Mucosa of rectum (tissue), 2 donors: ENCODE results near the gene RAB10.
A peak's percentile ranks its signal among the peaks of the same experiment; 100 is the strongest.

ENCODE experiments used
- H3K27ac ChIP-seq, 2 donors: one replicate each; pipeline ENCODE4 v1.7.0; 2013; ENCODE audit warnings: inconsistent platforms in 2 of 2, low read depth in 2 of 2, low read length in 2 of 2
- H3K27me3 ChIP-seq, 2 donors: one replicate each; pipeline ENCODE4 v1.7.0; 2013; ENCODE audit warnings: low read length in 2 of 2; ENCODE audit not compliant: control insufficient read depth in 2 of 2, insufficient read depth in 2 of 2
- H3K36me3 ChIP-seq, 2 donors: one replicate each; pipeline ENCODE4 v1.7.0; 2013; ENCODE audit warnings: low read length in 2 of 2; ENCODE audit not compliant: control insufficient read depth in 2 of 2, insufficient read depth in 2 of 2
- H3K4me1 ChIP-seq, 2 donors: one replicate each; pipeline ENCODE4 v1.7.0; 2013; ENCODE audit warnings: low read length in 2 of 2, mild to moderate bottlenecking in 1 of 2; ENCODE audit not compliant: control insufficient read depth in 2 of 2, insufficient read depth in 2 of 2
- H3K4me3 ChIP-seq, 2 donors: one replicate each; pipeline ENCODE4 v1.7.0; 2013; ENCODE audit warnings: low read length in 2 of 2
- H3K9ac ChIP-seq, 2 donors: one replicate each; pipeline ENCODE4 v1.7.0; 2013; ENCODE audit warnings: low read length in 2 of 2, low read depth in 1 of 2, mild to moderate bottlenecking in 1 of 2
- H3K9me3 ChIP-seq, 2 donors: one replicate each; pipeline ENCODE4 v1.7.0; 2013; ENCODE audit warnings: low read length in 2 of 2; ENCODE audit not compliant: control insufficient read depth in 2 of 2
- donor health status: healthy.
- donor health status: Normal muscosa, but diverticular disease.

Gene RAB10

DNA sequence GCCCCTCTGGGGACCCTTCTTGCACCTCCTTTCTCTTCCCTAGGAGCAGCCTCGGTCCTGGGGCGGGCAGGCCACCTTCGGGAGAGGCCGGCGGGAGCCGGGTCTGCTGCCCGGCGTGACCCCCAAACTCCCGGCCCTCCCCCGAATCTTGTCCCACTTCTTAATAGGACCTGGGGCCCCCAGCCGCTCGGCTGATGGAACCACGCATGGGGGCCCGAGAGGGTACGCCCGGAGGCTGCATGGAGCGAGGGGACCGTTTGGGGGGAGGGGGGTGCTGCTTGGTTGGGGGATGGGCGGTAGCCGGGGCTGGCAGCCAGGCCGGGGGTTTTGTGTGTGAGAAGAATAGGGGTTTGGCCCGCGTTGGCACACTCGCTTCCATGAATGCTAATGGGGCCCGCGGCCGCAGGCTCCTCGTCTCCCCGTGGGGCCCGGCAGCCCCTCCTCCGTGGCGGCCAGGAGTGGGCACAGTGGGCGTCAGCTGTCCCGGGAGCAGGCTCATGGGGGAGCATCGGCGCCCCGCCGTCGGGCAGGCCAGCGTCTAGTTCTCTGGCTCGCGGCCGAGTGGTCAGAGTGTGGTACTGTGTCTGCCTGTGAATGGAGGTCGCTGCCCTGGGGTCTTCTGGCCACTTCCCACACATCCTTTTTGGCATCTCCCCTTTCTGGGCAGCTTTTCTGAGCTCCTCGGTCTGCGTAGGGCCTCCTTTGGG lies 140.0 kb downstream of the RAB10 start:
- H3K27ac ChIP-seq = no peak overlapping the region
- no peak overlapping the region for H3K4me3 ChIP-seq
- peaks cover 0 to 3% of the 10 kb centered on the region in 2 donors for H3K4me1 ChIP-seq
- H3K9ac ChIP-seq = no peak overlapping the region
- no peaks in the 10 kb centered on the region for H3K36me3 ChIP-seq
- peaks cover 6 to 12% of the 10 kb centered on the region in 2 donors for H3K27me3 ChIP-seq
- no peaks in the 10 kb centered on the region for H3K9me3 ChIP-seq

DNA sequence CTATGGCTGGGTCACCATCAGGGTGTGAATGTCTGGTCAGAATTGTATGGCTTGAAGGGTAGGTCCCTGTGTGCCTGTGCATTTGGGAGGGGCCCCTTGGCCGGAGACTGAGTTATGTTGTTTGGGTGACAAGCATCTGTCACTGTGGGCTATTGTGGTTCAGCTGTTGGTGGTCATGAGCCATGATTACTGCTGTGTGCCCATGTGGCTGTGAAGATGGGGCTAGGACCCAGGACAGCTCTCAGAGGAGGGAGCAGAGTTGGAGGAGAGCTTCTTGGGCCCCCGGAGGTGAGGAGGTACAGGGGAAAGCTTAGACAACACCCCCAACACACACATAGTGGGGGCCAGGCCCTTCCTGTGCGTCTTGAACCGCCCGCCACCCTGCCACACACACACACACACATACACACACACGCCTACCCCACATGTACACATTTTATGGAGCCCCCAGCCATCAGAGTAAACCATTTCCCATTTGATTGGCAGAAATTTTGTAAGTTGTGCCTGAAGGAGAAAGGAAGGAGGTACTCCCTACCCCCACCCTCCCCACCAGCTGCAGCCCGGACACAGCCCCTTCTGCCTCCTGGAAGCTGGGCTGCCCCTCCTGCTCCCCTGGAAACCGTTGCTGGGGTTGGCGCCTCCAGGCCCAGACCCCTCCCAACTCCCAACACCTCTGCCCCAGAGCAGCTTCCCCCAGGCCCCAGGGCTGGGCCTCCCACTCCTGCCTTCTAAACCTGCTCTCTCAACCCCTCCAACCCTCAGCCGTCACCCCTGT lies 141.0 kb downstream of the RAB10 start:
- no peak overlapping the region for H3K27ac ChIP-seq
- H3K36me3 ChIP-seq = no peaks in the 10 kb centered on the region
- H3K9me3 ChIP-seq = no peaks in the 10 kb centered on the region
- H3K9ac ChIP-seq = no peak overlapping the region
- peaks cover 6 to 12% of the 10 kb centered on the region in 2 donors for H3K27me3 ChIP-seq
- H3K4me1 ChIP-seq = peaks cover 0 to 9% of the 10 kb centered on the region in 2 donors
- H3K4me3 ChIP-seq = no peak overlapping the region

DNA sequence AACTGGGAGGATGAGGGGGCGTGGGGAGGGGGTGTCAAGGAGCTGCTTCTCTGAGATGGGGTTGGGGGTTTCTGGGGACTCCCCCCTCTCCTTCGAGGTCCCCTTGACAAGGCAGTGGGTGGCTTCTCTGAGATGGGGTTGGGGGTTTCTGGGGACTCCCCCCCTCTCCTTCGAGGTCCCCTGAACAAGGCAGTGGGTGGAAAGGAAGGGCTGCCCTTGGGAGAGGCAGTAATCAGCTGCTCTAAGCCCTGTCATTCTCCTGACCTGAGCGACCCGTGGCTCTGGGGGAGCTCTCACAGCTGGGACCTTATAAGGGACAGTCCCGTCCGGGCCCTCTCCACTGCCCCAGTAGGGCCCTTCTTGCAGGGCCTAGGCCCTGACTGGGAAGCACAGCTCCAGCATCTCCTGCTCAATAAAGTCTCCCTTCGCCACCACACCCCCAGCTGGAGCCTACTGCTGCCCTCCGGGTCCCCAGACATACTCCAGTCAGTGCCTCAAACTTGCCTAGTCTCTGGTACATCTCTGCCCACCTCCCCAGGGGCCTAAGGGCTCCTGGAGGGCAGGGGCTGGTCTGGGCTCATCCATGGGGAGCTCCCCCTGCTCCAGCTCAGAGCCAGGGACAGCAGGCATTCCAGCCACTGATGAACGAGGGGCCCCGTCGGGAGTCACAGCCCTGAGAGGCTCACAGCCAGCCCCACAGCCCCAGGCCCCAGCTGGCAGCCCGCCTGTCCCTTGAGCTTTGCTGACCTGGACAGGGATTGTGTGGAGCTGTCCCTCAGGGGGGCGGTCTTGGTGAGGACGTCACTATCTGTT lies 141.8 kb downstream of the RAB10 start:
- peaks cover 0 to 9% of the 10 kb centered on the region in 2 donors for H3K4me1 ChIP-seq
- H3K27ac ChIP-seq = no peak overlapping the region
- no peaks in the 10 kb centered on the region for H3K9me3 ChIP-seq
- no peak overlapping the region for H3K4me3 ChIP-seq
- peaks cover 6 to 12% of the 10 kb centered on the region in 2 donors for H3K27me3 ChIP-seq
- H3K9ac ChIP-seq = no peak overlapping the region
- no peaks in the 10 kb centered on the region for H3K36me3 ChIP-seq

DNA sequence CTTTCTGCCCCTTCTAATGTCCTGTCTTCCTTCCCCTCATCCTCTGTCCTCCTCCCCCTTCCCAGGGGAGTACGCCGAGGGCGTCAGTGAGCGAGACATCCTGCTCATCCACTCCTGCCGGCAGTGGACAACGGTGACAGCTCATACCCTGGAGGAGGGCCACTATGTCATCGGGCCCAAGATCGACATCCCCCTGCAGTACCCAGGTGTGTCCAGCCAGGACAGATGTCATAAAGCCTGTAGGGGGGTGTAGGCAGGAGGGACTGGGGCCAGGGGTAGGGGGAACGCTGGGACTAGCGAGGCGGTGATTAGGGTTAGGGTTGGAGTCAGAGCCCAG lies 142.4 kb downstream of the RAB10 start:
- Histone ChIP-seq H3K27ac (no peak overlapping the region), H3K9me3 (no peaks in the 10 kb centered on the region), H3K4me1 (peaks cover 0 to 9% of the 10 kb centered on the region in 2 donors), H3K4me3 (no peak overlapping the region), H3K36me3 (no peaks in the 10 kb centered on the region), H3K27me3 (peaks cover 6 to 12% of the 10 kb centered on the region in 2 donors), H3K9ac (no peak overlapping the region)

DNA sequence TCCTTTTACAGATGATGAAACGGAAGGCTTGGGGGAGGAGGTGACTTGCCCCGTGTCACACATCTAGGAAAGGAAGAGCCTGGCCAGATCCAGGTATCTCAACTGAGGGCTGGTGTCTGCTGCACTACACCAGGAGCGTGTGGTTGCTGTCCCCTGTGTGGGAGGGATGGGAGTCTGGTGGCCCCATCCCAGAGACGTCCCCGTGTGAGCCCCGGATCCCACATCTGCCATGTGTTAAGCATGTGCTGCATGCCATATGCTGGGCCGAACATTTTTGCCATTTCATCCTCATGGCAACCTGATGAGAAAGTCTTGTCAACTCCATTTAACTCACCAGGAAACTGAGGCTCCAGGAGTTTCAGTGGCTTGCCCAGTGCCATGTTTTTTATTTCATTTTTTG lies 143.2 kb downstream of the RAB10 start:
- no peaks in the 10 kb centered on the region for H3K9me3 ChIP-seq
- peaks cover 6 to 12% of the 10 kb centered on the region in 2 donors for H3K27me3 ChIP-seq
- H3K4me1 ChIP-seq = peaks cover 0 to 9% of the 10 kb centered on the region in 2 donors
- no peaks in the 10 kb centered on the region for H3K36me3 ChIP-seq
- H3K27ac ChIP-seq = no peak overlapping the region
- no peak overlapping the region for H3K4me3 ChIP-seq
- no peak overlapping the region for H3K9ac ChIP-seq

DNA sequence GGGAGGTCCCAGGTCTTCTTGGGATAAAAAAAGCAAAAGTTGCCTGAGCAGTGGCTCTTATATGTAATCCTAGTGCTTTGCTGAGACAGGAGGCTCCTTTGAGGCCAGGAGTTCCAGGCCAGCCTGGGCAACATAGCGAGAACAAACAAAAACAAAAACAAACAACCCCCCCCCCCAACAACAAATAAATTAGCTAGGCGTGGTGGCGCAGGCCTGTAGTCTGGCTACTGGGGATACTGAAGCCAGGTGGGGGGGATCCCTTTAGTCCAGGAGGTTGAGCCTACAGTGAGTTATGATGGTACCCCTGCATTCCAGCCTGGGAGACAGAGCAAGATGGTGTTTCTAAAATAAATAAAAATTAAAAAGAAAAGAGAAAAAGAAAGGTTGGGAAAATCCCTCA lies 144.4 kb downstream of the RAB10 start:
- Histone ChIP-seq H3K4me1 (peaks cover 0 to 9% of the 10 kb centered on the region in 2 donors), H3K36me3 (no peaks in the 10 kb centered on the region), H3K9me3 (no peaks in the 10 kb centered on the region), H3K9ac (no peak overlapping the region), H3K27ac (no peak overlapping the region), H3K27me3 (peaks cover 6 to 12% of the 10 kb centered on the region in 2 donors), H3K4me3 (peak overlapping the region; percentile 37 to 61)

DNA sequence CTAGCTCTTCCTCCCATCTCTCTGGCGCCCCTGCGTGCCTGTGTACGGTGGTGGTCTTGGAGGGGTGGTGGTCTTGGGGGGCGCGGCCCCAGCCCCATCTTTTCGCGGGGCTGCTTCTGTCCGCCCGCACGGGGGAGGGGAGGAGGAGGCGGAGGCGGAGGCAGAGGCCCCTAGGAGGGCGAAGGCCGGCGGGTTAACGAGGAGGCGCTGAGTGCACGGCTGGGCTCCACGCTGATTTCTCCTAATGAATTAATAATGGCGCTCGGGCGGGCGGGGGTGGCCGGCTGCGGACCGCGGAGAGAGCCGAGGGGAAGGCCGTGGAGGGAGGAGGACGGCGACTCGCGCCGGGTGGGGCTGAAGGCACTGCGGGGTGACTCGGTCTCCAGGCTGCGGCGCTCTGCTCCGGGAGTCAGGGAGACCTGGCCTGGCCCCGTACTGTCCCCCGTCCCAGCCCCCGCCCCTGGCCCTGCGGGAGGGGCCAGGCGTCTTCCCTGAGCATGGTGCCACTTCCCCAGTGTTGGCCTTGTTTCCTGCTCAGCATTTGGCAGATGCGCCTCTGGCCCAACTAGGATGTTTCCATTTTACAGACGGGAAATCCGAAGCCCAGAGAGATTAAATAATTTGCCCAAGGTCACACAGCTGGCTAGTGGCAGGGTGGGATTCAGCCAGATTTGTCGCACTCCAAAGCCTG lies 145.0 kb downstream of the RAB10 start:
- Histone ChIP-seq H3K36me3 (no peaks in the 10 kb centered on the region), H3K27ac (no peak overlapping the region), H3K9ac (peak overlapping the region in 1 of 2 donors; percentile 21), H3K4me3 (peak overlapping the region; percentile 54 to 61), H3K4me1 (peaks cover 0 to 9% of the 10 kb centered on the region in 2 donors), H3K9me3 (no peaks in the 10 kb centered on the region), H3K27me3 (peaks cover 6 to 12% of the 10 kb centered on the region in 2 donors)

DNA sequence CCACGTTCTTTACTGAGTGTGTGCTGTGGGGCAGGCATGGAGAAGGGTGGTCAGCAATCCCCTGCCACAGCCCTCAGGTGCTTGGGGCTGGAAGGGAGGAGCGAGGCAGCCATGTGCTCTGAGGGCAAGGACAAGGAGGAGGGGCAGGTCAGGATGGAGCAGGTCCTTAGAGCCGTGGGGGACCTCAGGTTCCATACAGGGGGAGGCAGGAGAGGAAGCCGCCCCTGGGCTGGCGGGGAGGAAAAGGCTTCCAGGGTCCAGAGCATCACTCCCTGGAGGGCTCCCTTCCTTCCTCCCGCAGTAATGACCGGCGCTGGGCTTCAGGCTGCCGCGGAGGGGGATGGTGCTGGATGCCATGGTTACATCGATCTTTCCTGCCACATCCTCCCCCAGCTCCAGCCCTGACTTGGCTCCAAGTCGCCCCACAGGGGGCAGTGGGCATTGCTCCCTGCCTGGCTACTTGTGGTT lies 145.6 kb downstream of the RAB10 start:
- Histone ChIP-seq H3K27me3 (peaks cover 0 to 6% of the 10 kb centered on the region in 2 donors), H3K9ac (no peak overlapping the region), H3K36me3 (no peaks in the 10 kb centered on the region), H3K4me1 (peaks cover 2 to 11% of the 10 kb centered on the region in 2 donors), H3K9me3 (no peaks in the 10 kb centered on the region), H3K27ac (no peak overlapping the region), H3K4me3 (peak overlapping the region; percentile 54 to 61)

DNA sequence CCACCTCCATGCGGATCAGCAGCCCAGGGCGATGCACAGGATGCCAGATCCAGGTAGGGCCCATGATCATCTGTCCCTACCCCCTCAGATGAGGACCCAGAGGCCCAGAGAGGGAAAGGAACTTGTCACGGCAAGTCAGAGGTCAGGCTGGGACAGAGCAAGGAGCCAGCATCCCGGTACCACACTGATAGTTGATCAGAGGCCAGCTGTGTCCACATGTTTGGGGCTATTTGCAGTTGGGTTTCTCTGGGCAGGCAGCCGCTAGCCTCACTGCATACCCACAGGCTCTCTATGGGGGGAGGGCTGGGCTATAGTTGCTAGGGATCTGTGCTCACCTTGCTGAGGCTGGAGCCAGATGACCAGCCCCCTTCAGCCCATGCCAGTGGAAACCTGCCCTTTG lies 148.6 kb downstream of the RAB10 start:
- Histone ChIP-seq H3K4me1 (peaks cover 6 to 18% of the 10 kb centered on the region in 2 donors), H3K36me3 (no peaks in the 10 kb centered on the region), H3K4me3 (no peak overlapping the region), H3K9ac (no peak overlapping the region), H3K27ac (no peak overlapping the region), H3K9me3 (no peaks in the 10 kb centered on the region), H3K27me3 (no peaks in the 10 kb centered on the region)
